ENCODE results near the gene CNP.

GRCh38 chr17:41932816-41933389 is 33.7 kb upstream of the CNP start:
- no peak for TF ChIP-seq POLR2A (IDR thresholded peaks at IDR 0.05; ENCODE audit: low read depth, low read length)
- TF ChIP-seq TAF1 (IDR thresholded peaks at IDR 0.05; ENCODE audit: borderline replicate concordance, low read depth, low read length), result no peak

Measured in GM12892 (cell line).